Stimulated activated CD4-positive, alpha-beta T cell treated with anti-CD3 and anti-CD28 coated beads, Interleukin-4, amount 100 ng/mL, for 48 hours (primary cell): ENCODE data around the gene YES1.

Source experiments
- DNase-seq, 2 donors: peaks; one replicate each; pipeline ENCODE4 v3.0.0-alpha.2; 2020; ENCODE audit warnings: low read depth in 2 of 2

Gene YES1

DNA sequence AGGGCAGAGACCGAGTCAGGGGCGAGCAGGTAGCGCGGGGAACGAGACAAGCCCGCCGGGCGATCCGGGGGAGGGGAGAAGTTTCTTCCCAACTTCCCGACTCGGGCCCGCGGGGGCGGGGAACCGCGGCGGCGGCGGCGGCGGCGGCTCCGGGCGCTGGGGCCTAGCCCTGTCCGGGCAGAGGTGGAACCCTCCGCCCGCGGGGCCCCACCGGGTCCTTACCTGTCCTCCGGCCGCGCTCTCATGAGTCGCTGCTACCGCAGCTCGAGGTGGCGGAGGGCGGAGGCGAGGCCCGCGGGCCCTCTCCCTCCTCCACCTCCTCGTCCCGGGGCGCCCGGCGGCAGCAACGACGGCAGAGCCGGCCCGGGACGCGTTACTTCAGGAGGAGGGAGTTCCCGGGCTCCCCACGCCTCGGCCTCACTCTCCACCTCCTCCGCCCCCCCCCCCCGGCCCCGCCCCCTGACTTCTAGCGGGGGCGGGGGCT is at the start of gene YES1:
TSS of gene YES1 (minus strand) at position 351 of the 484 bp plus-strand sequence. CDS start 55,415 bp downstream, outside the sequence.
- DNase-seq: peak; percentile 8 to 58

DNA sequence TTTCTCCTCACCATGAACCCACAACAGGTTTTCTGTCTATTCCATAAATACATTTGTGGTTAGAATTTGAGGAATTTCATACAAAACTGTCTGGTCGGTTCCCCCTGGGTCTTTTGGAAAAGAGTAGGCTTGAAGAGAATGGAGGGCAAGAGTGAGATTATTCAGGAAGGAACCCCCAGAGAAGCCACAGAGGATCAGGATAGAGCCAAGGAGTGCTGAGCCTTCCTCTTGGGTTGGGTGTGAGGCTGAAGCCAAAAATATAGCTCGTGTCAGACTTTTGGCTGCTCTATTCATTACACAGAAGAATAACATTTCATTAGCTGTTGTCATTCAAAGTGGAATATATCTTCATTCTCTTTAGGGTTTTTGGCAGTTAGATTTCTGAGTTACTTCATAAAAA is 45.9 kb upstream of the YES1 start:
- DNase-seq: no peak

DNA sequence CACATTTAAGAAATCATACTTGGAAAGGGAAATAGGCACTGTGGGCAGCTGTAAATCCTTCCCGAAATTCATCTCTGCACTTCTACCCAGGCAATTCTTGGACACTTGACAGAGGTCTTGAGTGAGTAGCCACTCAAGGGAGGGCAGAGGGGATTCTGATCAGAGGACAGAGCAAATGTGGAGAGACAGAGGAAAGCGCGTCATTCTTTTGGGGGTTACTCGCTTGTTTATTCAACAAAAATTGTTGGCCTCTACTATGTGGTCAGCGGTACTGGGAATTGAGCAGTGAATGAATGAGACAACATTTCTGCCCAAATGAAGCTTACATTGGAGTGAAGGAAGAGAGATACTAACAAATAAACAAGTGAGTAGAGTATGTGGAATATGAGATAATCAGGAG is 41.4 kb upstream of the YES1 start:
- DNase-seq: no peak

DNA sequence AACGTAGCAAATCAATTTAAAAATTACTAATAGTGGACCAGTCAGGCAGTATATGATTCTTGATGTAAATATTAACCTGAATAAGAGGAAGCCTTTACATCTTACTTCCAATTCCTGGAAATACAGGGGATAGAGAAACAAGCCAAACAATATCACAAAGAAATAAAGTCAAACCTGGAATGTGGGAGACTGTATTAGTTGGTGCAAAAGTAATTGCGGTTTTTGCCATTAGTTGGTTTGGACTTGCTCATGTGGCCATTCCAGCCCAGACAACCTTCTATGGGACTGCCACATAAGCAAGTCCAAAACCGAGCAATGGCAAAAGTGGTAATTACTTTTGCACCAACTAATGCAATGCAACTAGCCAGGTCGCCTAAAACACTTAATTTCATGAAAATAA is 38.9 kb upstream of the YES1 start:
- no peak for DNase-seq

DNA sequence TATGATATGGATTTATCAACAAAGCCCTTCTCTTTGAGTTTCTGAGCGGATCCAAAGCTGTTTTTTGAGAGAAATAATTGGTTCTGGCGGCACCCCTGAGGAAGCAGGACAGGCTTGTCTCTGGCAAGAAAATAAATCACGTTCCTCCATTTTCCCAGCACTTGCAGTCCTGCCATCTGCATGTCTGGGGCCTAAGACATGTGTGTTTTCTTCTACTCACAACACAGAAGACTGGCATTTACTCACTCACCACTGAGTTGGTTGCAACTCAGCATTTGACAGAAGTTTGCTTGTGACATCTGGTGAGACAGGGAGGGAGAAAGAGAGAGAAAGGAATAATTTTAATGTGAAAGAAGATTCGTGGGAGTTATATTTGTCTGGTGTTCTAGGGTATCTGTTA is 37.0 kb upstream of the YES1 start:
- DNase-seq: no peak

DNA sequence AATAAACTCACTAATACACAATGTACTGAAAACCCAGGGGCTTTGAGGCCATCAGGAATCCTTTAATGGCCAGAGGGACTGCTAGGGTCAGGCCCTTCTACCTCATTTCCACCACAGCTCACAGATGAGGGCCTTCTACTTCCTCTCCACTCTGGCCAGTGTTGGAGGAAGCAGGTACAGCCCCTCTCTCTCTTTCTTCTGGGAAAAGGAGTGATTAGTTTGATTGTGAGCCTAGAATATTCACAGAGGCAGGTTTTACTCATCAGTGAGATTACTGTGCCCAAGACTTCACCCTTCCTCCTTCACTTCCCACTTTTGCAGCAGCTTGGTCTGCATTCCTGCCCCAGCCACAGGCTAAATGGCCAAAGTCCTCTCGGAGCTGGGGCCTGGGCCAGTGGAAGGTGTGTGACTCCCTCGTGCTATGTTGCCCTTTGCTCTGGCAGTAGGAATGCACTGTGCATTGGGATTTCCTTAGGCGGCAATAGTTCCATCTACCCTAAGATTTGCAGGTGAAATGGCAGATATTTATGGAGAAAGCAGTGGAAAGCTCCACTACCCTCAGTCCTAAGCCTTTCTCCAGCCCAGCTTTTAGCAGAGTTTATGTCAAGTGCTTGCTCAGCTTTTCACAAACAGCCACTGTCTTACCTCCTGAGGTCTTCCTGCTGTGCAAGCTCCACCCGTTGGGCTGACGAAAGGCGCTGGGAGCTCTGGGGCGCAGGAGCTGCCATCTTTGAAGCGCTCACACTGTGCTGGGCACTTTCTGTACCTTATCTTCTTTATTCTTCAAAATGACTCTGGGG is 36.2 kb upstream of the YES1 start:
- DNase-seq: no peak

DNA sequence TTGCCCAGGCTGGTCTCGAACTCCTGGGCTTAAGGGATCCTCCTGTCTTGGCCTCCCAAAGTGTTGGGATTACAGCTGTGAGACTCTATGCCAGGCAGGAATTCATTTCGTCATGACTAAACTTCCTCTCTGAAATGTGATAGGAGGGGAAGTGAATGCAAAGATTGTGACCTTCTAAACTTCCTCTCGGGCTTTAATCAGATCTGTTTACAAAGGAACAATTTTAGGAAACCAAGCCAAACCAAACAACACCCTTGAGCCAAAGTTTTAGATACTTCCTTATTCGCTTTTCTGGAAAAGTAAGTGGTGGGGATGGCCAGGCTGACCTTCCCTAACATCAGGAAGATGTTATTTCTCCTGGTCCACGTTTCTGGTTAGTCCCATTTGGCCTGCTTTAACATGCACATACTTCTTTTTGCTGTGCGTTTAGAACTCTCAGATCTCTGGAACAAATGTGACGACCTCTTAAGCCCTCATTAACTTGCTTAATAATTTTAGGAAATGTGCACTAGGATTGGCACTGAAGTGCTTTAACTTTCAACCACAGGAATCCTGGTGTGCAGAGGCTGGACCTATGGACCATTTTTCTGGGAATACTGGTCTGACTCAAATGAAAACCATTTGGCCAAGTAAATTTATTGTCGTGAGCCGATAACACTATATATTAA is 33.2 kb upstream of the YES1 start:
- no peak for DNase-seq

DNA sequence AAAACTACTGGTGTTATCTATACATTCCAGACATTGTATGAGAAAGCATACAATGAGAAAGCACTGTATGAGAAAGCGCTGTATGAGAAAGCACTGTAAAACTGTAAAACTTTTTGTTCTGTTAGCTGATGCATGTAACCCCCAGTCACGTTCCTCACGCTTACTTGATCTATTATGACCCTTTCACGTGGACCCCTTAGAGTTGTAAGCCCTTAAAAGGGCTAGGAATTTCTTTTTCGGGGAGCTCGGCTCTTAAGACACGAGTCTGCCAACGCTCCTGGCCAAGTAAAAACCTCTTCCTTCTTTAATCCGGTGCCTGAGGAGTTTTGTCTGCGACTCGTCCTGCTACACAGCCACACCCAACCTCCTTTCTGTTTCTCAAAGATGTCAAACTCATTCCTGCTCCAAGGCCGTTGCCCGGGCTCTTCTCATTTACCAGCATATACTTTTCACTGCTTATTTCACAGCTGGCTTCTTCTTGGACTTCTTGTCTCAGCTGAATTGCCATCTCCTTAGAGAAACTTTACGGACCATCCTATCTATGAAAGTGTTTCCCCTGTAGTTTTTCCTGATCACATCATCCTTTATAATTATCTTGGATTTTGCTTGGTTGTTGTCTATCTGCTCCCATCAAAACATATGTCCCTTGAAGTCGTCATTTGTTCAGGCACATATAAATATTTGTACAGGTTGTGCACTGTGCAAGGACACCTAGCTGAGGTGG is 29.8 kb upstream of the YES1 start:
- no peak for DNase-seq

DNA sequence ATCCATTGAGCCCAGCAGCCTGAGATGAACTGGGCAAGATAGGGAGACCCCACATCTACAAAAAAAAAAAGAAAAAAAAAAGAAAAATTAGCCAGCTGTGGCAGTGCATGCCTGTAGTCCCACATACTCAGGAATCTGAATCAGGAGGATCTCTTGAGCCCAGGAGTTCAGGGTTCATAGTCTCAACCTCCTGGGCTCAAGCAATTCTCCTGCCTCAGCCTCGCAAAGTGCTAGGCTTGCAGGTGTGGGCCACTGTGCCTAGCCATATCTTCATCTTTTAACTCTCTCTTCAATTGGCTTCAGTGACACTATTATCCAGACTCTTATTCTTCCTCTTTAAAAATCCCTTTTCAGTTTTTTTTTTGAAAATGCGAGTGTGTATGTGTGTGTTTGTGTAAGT is 28.5 kb upstream of the YES1 start:
- DNase-seq: no peak

DNA sequence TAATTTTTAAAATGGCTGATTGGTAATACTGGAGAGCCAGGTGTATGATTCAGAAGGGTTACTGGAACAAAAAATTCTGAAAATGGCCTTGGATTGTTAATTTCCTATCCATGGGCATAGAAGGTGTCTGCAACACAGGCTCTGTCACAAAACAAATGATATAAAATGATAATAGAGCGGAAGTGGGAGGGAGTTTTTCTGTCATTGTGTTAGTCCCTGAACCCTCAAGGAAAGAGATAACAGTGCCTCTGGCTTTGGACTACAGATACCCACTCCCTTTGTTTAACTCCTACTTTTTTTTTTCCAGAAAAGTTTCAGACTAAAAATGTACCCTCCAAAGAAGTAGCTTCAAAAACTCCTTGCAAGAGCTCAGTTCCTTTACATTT is 28.0 kb upstream of the YES1 start:
- DNase-seq: no peak

DNA sequence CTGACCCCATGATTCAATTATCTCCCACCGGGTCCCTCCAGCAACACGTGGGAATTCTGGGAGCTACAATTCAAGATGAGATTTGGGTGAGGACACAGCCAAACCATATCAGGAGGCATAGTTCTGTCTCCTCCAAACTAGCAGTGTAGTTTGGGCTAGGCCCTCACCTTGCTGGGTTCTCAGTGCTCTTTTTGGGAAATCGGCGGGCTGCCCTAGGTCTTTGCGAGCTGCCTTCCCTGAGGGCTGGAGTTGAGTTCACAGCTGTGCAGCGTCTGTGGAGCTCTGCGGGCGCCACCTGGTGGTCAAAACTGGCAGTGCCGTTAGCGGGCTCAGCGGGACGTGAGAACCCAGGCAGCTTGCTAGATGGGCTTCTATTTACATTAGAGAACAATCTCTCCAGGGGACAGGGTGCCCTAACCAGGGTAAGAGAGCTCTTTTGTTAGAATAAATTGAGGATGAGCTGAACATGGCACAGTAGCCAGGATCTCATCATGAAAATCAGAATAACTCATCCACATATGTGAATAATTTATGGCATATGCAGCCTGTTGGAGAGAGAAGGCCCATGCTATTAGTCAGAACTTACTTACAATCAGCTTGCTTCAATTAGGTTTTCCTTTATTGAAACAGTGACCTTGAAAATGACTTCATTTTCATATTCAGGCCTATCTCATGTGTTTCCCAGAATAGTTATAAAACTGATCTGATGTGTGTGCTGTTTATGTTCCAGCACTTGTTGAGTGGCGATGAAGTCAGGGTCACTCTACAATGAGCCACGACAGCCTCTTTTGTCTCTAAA is 27.4 kb upstream of the YES1 start:
- DNase-seq: peak; percentile 84 to 94

DNA sequence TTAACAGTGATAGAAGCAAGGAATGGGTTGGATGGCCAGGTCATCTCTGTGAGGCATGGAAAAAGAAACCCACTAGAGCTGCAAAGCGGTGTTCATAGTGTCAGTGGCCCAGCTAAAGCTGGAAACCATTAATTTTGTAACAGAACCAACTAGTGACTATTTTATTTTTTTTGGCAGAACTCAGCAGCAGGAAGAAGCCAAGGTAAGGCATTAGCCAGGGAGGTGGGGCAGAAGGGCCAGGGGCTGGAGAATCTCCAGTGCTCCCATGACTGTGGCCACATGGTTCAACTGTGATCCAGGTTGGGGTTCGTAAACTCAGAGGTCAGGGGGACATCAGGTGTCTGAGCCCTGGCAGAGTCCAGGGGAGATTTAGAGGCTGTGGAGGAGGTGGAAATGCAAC is 25.9 kb upstream of the YES1 start:
- no peak for DNase-seq

DNA sequence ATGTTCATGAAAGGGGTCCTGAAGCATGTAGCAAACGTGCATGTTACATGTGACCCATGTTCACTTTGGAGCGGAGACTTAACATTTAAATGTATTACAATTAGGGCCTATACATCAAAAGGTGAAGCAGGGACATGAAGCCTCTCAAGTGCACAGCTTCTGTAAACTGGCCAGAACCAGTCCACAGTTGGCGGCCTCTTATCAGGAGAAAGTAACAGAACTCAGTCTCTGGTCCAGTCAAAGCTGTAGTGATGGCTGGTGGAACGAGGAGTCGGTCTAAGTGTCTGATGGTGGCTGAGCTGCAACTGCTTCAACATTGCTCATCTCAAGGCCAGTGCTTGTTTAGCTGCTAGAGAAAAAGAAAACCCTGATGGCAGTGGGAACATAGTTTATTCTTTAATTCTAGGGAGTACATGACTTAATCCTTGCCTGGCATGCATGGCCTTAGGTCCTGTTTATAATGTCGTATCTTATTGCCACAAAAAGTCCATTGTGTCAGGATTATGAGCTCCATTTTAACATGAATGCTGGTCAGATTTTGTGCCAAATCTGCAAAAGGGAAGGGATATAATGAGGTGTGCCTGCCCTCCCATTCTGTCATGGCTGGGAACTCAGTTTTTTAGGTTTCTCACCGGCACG is 22.2 kb upstream of the YES1 start:
- no peak for DNase-seq

DNA sequence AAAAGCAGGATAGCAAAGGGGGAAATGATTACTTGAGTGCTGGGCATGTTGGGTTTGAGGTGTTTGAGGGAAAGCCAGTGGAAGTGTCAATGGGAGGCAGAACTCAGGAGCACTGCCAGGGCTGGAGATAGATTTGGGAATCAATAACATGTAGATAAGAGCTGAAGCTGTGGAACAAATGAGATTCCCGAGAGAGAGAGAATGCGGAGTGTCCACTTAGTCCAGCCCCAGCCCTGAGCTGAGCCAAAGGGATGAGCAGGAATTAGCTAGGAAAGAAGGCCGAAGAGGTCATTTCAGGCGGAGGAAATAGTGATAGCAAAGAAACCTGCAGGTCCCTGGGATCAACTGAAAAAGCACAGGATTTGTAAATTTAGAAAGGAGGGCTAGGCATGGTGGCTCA is 21.2 kb upstream of the YES1 start:
- no peak for DNase-seq

DNA sequence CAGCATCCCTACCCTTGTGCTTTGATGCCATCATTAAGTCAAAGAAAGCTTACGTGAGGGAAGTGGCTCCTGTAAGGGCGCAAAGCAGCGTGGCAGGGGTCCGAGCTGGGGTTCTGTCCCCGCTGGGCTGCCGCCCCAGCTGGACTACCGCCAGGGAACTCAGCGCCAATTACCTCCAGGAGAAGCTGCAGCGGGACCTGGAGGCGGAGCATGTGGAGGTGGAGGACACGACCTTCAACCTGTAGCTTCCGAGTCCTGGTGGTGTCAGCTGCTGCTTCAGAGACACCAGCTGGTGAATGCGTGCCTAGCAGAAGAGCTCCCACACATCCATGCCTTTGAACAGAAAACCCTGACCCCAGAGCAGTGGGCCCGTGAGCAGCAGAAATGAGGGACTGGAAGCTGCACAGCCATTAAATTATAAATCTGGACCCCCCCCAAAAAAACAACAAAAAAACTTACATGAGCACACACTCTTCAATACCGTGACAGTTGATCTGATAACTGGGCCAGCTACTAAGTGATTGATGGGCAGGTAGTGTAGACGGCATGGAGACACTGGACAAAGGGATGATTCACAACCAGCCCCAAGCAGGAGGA is 20.1 kb upstream of the YES1 start:
- DNase-seq: no peak

DNA sequence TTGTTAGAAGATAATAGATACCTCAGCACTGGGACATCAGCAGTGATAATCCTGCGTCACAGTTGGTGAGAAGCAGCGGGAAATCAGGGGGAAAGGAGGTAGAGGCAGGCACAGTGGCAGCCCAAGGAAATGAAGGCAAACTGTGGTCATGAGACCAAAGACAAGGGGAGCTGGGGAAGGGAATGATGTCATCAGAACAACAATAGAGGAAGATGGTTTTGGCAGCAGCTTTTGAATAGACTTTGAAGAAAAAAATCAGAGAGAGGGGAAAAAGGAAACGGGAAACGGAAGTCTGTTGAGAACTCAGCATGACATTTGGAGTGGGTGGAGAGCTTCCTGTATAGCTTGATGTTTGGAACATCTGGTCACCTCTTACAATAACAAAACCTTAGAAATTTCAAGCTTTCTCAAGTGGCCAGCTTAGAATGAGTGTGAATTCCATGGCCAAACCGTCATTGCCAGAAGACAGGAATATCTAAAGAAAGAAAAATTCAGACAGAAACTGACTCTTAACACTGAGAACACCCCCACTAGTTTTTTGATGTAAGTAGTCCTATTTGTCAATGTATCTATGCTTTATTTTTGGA is 18.4 kb upstream of the YES1 start:
- no peak for DNase-seq

DNA sequence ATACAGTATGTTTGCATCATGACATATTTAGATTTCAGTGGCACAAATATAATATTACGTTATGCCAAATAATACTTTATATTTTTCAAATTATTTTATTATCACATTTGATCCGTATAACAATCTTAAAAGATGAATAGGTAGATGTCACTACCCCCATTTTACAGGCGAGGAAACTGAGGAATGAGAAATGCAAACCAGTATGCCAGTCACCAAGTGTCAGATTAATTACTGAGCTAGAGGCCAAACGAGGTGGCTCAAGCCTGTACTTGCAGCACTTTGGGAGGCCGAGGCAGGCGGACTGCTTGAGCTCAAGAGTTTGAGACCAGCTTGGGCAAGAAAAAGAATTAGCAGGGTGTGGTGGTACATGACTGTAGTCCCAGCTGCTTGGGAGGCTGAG is 17.4 kb upstream of the YES1 start:
- no peak for DNase-seq

DNA sequence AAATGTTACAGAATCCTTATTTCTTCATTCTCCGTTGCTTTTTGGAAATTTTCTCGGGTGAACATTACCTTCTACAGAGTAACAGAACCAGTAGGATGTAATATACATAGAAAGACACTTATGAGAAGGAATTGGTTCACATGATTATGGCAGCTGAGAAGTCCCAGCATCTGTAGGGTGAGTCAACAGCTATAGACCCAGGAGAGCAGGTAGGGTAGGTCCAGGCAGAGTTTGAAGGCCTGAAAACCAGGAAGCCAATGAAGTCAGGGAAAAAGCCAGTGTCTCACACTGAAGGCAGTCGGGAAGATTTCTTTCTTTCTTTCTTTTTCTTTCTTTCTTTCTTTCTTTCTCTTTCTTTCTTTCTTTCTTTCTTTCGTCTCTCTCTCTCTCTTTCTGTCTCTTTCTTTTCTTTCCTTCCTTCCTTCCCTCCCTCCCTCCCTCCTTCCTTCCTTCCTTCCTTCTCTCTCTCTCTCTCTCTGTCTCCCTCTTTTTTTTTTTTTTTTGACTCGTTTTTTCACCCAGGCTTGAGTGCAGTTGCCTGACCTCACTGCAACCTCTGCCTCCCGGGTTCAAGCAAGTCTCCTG is 15.1 kb upstream of the YES1 start:
- DNase-seq: no peak

DNA sequence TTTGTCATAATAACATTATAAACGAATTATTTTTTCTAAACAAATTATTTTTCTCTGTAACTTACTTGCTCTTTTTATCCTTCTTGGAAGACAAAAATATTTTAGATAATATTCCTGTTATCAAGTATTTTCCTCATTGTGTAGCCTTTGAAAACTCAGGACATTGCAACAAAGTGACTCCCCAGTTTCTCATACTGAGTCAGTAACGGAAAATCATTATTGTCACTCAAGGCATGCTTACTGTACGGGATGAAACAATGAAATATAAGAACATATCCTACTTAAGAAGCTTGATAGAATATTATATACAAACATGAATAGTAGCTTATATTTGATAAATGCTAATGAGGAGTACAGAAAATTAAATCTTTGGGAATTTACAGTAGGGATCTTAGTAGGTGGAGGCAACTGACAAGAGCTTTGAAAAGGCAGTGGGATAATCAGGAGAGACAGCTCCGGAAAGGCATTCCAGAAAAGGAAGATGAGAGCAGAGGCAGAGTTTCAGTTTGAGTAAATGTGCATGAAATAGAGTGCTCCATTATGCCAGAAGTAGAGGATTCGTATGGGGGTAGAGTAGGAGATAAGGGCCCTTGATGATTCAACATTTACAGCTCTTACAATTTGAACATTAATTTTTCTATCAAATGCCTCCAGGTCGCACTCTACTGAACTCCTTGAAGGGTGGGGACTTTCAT is 14.0 kb upstream of the YES1 start:
- no peak for DNase-seq

DNA sequence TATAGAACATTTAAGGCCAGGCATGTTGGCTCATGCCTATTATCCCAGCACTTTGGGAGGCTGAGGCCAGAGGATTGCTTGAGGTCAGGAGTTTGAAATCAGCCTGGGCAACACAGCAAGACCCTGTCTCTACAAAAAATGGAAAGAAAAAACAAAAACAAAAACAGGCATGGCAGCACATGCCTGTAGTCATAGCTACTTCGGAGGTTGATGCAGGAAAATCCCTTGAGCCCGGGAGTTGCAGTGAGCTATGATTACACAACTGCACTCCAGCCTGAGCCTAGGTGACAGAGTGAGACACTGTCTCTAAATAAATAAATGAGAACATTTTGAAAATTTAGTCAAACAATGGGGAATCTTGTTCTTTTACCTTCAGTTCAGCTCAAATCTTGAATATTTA is 12.1 kb upstream of the YES1 start:
- DNase-seq: no peak
